GM19463 (cell line): ENCODE data around the gene UQCR10.

Source experiments
- ATAC-seq: cut with Tn5 transposase; IDR thresholded peaks from one replicate; pipeline ENCODE4 v1.9.1; 2021; ENCODE audit warnings: mild to moderate bottlenecking, moderate library complexity; ENCODE audit not compliant: unreplicated experiment

UQCR10 gene

DNA sequence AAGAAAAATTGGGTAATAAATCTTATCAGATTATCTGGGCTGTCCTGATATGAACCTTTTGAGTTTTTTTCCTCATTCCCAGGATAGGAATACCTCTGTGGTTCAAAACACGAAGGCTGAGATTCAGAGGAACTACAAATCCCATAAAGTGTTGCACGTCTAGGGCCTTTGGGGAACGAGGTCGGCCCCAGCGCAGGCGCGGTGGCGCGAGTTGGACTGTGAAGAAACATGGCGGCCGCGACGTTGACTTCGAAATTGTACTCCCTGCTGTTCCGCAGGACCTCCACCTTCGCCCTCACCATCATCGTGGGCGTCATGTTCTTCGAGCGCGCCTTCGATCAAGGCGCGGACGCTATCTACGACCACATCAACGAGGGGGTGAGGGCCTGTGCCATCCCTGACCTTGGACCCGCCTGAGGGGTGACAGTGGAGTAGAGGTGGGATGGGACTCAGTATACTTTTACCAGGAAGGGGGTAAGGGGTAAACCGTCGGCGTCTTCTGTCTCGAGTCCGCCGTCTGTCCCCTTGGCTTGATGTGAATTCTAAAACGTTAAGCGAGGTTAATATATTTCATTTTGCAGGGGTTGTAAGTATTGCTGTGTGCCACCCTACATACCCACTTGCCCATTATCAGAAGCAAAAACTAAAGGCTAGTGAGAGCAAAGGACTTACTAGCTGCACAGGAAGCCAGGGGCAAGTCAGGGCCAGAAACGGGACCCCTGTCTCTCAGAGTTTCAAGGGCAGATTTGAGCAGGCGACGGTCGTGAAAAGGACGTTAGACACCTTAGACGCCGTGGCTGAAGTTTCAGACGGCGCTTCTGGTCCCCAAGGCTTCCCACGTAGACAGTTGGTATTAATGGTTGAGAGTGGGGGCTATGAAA lies at the start of gene UQCR10:
Gene UQCR10, plus strand, starts transcription at position 199 of the 881 bp plus-strand sequence. Its CDS starts 30 bp downstream, at position 229.
- ATAC-seq, result peak; percentile 52

DNA sequence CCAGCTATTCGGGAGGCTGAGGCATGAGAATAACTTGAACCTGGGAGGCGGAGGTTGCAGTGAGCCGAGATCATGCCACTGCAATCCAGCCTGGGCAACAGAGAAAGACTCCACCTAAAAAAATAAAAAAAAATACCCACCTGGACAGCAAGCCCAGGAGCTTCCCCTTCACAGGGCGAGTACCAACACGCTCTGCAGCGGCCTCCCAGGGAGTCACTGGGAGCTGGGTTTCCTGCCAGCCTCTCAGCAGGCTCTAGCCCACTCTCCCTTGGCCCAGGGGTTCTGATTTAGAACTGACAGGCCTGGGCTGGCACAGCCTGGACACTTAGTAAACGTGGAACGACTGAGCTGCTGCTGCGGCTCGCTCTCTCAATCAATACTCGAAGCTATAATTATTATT lies 49.4 kb upstream of the UQCR10 start:
- ATAC-seq, result no peak

DNA sequence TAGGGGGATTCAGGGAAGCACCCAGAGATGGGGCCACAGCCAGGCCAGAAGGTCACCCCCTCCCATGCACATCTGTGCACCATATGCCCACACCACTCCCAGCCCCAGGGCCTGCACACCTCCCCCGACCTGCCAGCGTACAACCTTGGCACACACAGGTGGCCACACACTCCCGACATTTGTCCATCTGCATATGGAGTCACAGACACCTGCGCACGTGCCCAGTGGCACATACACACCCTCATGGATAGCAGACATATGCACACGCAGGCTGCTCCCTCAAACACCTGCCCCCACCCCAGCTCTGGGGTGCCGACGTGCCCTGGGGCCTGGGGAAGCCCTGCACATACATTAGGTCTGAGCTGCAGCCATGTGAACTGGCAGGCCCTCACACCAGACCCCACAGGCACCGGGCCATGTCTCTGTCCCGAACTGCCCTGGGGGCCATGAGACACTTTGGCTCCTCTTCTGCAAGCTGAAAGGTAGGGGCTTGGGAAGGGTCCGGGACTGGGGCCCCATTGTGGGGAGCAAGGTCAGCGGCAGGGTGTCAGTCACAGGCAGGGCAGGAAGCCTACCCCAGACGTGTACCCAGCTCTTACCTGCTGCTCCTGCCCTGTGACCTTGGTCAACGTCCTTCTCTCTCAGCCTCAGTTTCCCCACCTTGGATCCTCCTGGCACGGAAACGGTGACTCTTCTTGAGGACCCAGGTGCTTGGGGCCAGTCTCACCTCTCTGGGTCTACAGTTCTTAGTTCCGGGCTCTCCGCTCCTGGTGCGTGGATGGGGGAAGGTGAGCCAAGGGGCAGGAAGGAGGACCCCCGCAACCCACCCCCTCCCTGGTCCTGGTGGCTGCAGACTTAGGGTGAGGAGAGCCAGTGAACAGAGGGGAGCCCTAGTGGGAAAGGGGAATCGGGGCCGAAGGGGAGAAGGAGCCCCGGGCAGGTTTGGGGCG lies 47.9 kb upstream of the UQCR10 start:
- no peak for ATAC-seq

DNA sequence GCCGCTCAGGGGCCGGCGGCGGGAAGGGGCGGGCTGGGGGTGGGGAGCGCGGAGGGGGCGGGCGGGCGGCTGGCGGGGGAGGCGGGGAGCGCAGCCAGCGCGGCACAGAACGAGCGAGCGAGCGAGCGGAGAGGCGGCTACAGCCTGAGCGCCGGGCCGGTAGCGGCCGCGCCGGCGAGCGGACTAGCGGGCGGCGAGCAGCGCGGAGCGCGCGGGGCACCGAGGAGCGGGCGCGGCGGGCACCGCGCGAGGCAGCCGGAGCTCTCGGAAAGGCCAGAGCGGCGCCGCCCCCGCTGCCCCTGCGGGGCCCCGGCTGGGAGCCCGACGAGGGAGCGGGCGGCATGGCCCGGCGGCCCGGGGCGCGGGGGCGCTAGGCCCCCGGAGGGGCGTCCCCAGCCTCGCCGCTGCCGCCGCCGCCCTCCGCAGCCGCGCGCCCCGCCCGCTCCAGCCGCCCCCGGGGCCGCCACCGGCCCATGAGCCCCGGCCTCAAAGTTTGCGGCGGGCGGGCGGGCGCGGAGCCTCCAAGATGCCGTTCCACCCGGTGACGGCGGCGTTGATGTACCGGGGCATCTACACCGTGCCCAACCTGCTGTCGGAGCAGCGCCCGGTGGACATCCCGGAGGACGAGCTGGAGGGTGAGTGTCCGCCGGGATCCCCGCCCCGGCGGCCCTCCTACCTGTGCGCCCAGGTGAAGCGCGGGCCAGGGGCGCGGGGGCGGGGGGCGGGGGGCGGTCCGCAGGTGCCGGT lies 47.1 kb upstream of the UQCR10 start, which contains the start of gene CABP7:
Gene CABP7, plus strand, starts transcription at position 105 of the 747 bp plus-strand sequence. Its CDS starts 422 bp downstream, at position 527.
- no peak for ATAC-seq

DNA sequence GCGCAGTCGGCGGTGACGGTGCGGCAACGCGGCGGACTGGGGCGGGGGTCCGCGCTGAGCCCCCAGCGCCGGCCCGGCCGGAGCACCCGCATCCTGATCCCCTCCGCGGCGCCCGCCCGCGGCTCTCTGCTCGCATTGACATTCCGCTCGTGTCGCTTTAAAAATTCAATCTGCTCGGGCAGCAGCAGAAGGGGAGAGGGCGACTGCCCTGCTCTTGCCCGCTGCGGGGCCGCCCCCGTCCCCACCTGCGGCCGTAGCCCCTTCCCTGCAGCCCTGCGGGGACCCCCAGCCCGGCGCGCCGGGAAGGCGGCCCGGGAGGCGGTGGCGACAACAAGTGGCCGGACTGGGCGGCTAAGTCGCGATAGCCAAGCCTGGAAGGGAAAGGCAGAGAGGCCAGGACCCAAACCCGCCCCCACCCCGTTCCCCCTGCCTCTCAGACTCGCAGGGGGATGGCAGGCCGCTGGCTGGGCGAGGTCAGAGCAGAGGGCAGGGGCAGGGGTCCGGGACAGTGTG lies 46.3 kb upstream of the UQCR10 start:
- no peak for ATAC-seq

DNA sequence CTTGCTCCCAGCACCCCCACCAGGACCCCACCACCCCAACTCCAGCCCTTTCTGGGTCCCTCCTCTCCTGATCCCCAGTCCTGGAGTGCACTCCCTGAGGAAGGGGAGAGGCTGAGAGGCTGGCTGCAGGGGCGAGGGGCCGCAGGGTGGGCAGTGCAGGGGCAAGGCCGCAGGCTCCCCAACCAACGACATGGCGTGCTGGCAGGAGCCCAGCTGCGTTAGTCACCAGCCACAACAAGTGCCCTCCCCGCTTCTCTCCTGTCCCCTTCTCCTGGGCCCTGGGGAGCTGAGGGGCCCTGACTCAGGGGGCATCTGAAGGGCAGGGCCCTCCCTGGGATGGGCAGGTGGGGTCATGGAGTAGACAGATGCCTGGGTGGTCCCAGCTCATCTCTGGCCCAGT lies 45.0 kb upstream of the UQCR10 start:
- ATAC-seq, result no peak

DNA sequence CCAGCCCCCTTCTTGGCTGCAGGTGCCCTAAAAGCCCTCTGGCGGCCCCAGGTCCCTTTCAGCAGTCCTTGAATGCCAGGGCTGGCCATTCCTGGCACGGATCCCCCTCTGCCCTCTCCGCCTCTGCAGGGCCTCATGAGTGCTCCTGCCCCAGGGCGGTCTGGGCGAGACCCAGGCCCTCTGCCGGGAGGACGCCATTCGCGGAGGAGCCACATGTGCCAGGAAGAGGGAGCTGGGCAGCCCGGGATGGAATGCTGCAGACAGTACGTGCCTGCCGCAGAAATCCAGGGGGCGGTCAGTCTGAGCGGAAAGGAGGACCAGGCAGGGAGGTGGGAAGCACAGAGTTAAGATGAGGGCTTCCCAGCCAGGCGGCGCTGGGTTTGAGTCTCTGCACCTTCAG lies 44.6 kb upstream of the UQCR10 start:
- no peak for ATAC-seq

DNA sequence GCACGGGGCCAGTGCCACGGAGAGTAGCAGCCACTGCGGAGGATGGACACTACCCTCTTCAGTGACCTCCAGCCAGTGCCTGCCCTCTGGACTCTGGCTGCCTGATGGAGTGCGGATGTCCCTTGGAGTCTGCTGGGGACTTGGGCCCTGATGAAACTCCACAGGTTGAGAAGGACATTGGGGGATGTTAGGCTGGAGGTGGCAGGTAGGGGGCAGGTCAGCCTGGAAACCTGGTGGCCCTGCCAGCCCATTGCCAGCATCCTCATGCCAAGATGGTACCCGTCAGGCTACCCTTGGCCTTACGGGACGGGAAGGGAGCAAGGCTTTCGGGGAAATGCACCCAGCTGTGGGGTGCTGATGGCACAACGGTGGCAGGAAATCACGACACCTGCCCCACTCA lies 43.4 kb upstream of the UQCR10 start:
- no peak for ATAC-seq

DNA sequence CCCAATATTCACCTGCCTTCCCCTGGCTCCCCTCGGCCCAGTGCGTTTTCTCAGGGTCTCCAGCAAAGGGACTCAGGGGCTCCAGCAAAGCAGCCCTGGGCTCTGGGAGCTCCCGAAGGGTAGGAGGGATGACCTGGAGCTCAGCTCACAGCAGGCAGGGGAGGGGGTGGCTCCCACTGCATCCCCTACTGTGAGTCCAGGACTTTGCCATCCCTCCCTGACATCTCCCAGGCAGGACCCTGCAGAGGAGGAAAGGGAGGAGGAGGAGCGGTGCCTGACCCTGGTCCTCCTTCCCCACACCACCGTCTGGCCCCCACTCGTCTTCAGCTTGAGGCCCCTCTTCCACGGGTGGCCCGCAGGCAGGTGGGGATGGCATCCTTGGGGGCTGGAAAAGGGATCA lies 42.3 kb upstream of the UQCR10 start:
- no peak for ATAC-seq

DNA sequence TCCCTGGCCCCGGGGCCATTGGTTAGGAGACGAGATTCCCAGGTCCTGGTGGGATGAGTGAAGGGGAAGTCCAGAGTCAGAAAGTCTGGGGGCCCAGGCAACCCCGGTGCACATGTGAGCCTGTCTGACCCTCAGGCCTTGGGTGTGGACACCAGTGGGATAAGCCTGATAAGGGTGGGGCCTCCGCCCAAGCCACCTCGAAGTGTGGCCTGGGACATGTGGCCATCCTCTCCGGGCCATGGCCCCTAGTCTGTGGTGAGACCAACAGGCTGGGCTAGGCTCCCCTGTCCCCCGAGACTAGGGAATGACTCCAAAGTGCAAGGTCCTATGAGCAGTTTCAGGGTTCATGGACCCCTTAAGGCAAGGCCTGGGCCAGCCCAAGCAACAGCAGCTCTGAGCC lies 41.1 kb upstream of the UQCR10 start:
- ATAC-seq, result no peak

DNA sequence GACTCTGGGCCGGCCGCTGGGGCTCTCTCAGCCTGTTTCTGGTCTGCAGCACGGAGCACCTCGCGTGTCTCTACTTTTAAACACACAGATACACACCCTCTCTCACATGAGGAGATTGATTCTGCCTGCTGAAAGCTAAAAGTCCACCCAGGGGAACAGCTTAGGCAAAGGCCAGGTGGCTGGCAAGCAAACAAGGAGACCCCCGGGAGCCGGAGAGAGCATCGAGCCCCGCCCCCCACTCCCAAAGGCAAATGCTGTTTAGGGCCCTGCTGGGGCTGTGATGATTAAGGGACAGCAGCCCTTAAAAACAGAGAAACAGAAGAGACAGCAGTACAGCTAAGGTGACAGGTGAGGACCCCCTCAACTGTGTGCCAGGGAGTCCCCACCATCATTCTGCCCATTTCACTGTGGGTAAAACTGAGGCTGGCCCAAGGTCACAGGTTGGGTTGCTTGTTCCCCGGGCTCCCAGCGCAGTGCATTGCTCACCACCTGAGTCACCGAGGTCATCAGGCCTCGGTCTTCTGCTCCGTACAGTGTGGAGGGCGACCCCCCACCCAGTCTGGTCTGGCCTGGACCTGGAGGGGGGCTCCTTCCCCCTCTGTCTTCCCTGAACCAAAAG lies 40.5 kb upstream of the UQCR10 start:
- ATAC-seq, result no peak

DNA sequence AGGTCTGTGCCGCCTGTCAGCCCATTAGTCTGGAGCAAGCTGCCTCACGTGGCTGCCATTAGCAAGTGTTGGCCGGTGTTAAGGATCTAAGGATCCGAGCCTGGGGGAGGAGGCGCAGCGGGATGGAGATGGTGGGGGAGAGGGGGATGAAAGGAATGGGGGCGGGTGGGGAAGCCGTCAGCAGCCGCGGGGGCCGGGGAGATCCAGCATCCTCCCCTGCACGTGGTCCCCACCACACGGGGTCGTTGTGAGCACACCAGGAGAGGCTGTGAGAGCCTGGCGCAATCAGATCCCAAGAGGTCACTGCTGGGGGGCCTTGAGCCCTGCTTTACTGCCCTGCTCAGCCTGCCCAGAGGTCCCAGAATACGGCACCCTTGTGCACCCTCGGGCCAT lies 40.0 kb upstream of the UQCR10 start:
- no peak for ATAC-seq

DNA sequence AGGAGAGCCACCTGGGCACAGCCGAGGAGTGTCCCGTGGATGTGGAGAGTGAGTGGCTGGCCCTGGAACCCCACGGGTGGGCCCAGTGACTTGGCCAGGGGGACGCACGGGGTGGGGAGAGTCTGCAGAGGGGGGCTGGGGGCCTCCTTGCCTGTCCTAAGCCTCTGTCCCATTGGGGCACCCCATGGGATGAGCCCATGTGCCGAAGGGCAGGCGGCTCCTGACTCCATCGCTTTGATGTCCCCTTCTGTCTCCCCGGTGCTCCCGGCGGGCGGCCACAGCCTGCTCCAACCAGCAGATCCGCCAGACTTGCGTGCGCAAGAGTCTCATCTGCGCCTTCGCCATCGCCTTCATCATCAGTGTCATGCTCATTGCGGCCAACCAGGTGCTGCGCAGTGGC lies 38.0 kb upstream of the UQCR10 start:
- ATAC-seq, result no peak

DNA sequence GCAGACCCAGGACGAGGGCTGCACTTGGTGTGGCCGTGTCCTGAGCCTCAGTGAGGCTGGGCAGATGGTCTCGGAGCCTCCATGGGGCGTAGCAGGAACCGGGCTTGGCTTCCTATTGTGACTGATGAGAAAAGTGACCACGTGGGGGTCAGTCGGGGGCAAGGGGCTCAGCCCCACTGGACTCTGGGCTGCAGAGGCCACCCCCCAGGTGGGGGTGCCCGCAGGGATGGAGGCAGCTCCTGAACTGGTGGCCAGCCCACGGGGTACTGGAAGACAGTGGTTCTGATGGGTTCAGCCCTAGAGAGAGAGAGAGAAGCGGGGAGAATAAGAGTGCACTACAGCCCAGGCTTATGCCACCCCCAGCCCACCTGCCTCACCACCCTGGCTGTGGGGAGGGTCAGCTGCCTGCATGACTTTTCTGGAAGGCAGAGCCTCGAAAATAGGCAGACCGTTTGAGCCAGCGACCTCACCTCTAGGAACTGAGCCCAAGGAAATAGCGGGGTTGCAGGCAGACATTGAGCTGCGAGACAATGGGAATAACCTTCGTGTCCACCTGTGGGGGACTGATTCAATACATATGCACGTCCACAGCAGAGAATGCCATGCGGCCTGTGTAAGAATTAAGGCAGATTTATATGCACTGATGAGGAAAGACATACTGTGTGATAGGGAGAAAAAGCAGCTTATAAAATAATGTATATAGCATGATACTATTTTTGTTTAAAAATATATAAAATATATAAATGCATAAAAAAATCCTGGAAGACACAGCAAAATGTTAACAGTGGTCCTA lies 35.9 kb upstream of the UQCR10 start:
- no peak for ATAC-seq

DNA sequence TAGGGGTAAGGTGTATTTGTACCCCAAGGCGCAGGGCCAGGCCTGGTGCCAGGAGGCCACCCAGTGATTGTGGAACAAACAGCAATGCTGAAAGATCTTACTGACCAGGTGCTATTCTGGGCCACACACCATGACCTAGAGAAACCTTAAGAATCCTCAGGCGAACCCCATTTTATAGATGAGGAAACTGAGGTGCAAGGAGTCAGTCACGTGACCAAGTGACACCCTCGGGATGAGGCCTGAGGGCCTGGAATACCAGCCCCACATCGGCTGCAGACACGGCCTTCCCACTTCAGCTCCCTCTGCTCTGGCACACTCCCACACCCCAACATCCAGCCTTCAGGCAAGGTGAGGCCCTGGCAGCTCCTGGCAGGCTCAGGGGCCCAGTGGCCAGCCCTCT lies 34.3 kb upstream of the UQCR10 start:
- no peak for ATAC-seq

DNA sequence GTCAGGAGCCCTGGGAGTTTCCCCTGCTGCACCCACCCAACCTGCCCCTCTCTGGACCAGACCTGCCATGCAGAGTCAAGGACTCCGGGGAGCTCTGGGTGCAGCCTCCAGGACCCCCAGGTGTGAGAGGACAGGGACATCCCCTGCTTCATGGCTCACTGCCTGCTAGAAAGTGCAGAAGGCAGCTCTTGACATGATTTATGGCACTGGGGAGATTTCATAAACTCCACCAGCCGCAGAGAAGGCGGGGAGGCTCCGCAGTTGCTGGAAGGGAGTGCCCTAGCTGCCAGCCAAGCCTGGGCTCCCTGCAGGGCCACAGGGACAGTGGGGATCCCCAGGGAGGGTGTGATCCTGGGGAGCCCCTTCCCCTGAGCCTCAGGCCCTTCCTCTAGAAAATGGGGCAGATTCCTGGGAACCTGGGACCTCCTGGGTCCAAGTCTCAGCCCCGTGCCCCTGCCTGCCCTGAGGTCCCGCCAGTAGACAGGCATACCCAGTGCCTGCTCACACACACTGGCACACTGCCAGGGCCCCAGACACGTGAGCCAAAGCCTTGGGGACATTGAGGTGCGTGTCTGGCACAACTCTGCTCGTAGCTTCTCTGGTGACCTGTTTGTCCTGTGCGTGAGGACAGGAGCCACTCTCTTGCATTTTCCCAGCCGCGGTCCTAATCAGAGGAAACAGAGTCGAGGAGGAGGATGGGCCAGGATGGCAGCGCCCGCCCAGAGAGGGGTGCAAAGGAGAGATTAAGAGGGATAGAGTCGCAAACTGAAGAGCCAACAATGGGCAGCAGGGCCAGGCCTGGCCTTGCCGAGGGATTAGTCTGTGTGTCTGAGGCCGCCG lies 33.6 kb upstream of the UQCR10 start:
- ATAC-seq, result no peak

DNA sequence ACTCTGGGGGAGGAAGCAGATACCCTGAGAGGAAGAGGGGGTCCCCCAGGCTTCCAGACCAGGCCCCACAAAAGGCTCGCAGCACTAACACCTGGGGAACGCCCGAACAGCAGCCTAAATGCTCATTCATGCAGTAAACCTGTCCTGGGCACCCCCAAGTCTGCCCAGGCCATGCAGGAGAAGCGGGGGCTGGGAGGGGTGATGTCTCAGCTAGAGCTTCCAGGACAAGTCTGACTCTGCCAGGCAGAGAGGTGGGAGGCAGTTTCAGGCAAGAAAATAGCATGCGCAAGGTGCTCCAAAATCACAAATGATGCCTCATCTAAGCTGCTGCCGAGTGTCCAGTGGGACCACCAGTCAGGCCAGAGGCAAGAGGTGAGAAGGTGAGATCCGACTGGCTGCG lies 32.8 kb upstream of the UQCR10 start:
- no peak for ATAC-seq

DNA sequence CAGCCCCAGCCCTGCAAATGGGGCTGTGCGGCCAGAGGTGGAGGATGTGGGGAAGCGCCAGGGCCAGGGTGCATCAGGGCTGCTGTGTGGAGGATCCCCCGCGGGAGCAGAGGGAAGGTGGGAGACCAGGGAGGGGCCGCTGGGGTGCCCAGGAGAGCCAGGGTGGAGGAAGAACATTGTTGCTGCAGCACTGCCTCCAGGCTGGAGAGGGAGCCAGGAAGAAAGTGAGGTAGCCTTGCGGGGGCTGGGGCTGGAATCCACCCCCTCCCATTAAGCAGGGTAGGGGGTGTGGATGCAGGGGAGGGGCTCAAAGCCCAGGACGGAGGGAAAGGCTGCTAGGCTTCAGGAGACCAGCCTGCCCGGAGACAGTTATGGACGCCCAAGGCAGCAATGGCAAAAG lies 32.3 kb upstream of the UQCR10 start:
- no peak for ATAC-seq

DNA sequence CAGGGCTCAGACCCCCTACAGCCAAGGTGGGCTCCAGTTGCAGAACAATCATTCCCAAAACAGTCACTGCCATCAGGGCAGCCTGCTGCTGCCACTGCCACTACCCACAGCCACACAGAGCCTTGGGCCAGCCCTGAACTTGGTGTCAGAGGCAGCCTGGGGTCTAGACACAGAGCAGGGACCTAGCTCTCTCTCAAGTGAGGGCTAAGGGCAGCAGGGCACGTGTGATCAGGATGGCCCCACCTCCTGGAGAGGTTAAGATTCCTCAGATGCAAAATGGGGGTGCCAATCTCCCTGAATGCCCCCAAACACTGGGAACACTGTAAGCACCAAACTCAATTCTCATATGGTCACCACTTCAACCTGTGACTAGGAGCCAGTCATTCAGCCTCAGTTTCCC lies 31.8 kb upstream of the UQCR10 start:
- ATAC-seq, result no peak
